Muscle layer of duodenum (tissue), 2 donors: ENCODE data around the gene CUL7.
"Not testable (repeated sequence)": the region's sequence is repeated elsewhere in the genome, so short reads cannot be mapped to it uniquely, and the experiment has no call there.

Experiments used
- H3K27ac ChIP-seq: one replicate; pipeline ENCODE4 v1.7.0; 2013; ENCODE audit warnings: mild to moderate bottlenecking, low read length
- H3K27me3 ChIP-seq: one replicate; pipeline ENCODE4 v1.7.0; 2013; ENCODE audit warnings: low read depth, mild to moderate bottlenecking, control low read depth, low read length
- H3K36me3 ChIP-seq, 2 donors: one replicate each; pipeline ENCODE4 v1.7.0; 2013; ENCODE audit warnings: low read length in 2 of 2, control low read depth in 1 of 2, mild to moderate bottlenecking in 1 of 2; ENCODE audit not compliant: insufficient read depth in 2 of 2, control insufficient read depth in 1 of 2
- H3K4me1 ChIP-seq, 2 donors: one replicate each; pipeline ENCODE4 v1.7.0; 2013; ENCODE audit warnings: low read length in 2 of 2, mild to moderate bottlenecking in 2 of 2, control low read depth in 1 of 2, moderate library complexity in 1 of 2; ENCODE audit not compliant: insufficient read depth in 2 of 2, control insufficient read depth in 1 of 2
- H3K4me3 ChIP-seq, 2 donors: one replicate each; pipeline ENCODE4 v1.7.0; 2013; ENCODE audit warnings: low read length in 2 of 2, low read depth in 1 of 2, mild to moderate bottlenecking in 1 of 2
- H3K9me3 ChIP-seq, 2 donors: one replicate each; pipeline ENCODE4 v1.7.0; 2013; ENCODE audit warnings: low read length in 2 of 2, control low read depth in 1 of 2, mild to moderate bottlenecking in 1 of 2; ENCODE audit not compliant: control insufficient read depth in 1 of 2
- donor health status: healthy.

Gene CUL7

DNA sequence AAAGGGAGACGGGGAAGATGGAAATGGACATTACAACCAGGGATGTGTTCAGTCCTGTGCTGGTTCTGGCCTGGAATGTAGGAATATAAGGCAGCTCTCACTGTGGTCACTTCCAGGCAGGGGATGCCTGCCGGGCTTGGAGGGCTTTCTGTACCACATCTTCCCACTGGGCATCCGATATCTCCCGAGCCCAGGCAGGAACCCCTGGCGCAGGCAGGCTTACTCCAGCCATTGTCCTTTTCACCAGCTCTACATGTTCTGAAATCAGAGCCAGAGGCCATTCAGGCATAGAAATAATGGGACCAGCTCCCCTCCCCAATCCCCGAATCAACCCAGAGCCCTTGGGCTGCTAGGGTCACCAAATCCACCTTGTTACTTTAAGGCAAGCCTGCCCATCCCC, 41.3 kb downstream of the CUL7 start:
- peak overlapping the region in 1 of 2 donors; percentile 74 for H3K4me3 ChIP-seq
- peaks cover 18 to 41% of the 10 kb centered on the region in 2 donors for H3K4me1 ChIP-seq
- H3K27me3 ChIP-seq = no peaks in the 10 kb centered on the region
- H3K9me3 ChIP-seq = no peaks in the 10 kb centered on the region
- H3K36me3 ChIP-seq = peaks cover 43 to 50% of the 10 kb centered on the region in 2 donors
- no peak overlapping the region for H3K27ac ChIP-seq

DNA sequence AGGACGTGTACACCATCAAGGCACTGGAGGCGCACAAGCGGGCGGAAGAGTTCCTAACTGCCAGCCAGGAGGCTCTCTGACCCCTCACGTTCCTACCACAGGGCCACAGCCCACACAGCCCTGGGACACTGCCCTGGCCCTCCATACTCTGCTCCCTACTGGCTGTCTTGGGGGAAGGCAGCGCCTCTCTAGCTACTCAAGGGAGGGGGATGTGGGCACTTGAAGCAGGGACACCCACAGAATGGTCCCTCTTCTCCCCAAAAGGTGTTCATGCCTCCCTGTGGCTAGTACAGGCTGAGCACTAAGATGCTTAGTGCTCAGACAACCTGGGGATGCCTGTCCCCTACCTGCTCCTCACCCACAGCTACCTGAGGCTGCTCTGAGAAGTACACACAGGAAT, 42.4 kb downstream of the CUL7 start:
- H3K27me3 ChIP-seq = no peaks in the 10 kb centered on the region
- no peaks in the 10 kb centered on the region for H3K9me3 ChIP-seq
- no peak overlapping the region for H3K4me3 ChIP-seq
- peaks cover 13 to 29% of the 10 kb centered on the region in 2 donors for H3K4me1 ChIP-seq
- H3K36me3 ChIP-seq = peaks cover 48 to 58% of the 10 kb centered on the region in 2 donors
- H3K27ac ChIP-seq = no peak overlapping the region

DNA sequence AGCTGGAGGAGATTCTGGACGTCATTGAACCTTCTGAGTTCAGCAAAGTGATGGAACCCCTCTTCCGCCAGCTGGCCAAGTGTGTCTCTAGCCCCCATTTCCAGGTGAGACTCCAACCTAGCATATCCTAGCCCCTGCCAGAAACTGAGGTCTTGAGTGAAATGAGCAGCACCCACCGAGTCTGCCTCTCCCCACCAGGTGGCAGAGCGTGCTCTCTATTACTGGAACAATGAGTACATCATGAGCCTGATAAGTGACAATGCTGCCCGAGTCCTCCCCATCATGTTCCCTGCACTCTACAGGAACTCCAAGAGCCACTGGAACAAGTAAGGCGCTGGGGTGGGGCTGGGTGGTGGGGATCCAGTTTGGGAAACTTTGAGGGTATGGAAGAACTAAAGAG, 44.5 kb downstream of the CUL7 start:
- no peak overlapping the region for H3K4me3 ChIP-seq
- no peak overlapping the region for H3K27ac ChIP-seq
- H3K27me3 ChIP-seq = no peaks in the 10 kb centered on the region
- peaks cover 7 to 11% of the 10 kb centered on the region in 2 donors for H3K4me1 ChIP-seq
- no peaks in the 10 kb centered on the region for H3K9me3 ChIP-seq
- peaks cover 51 to 63% of the 10 kb centered on the region in 2 donors for H3K36me3 ChIP-seq

DNA sequence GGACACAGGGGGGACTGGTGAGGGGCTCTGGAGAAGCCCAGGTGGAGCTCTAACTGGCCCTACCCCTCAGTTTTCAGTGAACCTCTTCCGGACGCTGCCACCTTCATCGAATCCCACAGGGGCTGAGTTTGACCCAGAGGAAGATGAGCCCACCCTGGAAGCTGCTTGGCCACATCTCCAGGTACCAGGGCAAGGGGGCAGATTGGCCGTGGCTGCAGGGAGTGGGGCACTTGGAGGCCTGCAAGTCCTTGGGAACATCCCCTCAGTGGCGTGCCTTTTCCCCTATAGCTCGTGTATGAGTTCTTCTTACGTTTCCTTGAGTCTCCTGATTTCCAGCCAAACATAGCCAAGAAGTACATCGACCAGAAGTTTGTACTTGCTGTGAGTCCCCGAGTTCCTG, 46.5 kb downstream of the CUL7 start:
- Histone ChIP-seq H3K27ac (no peak overlapping the region), H3K27me3 (no peaks in the 10 kb centered on the region), H3K4me3 (no peak overlapping the region), H3K9me3 (no peaks in the 10 kb centered on the region), H3K36me3 (peaks cover 51 to 60% of the 10 kb centered on the region in 2 donors), H3K4me1 (no peaks in the 10 kb centered on the region)

DNA sequence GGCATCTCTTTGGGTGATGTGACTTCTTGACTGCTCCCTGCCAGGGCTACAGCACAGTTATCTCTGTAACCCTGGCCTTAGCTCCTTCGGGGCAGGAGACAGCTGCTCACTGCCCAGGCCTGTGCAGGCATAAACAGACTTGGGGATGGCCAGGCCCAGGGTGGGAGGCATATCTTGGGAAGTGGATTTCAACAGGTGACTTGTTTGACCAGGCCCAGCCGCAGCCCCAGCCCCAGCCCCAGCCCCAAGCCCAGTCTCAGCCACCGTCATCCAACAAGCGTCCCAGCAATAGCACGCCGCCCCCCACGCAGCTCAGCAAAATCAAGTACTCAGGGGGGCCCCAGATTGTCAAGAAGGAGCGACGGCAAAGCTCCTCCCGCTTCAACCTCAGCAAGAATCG, 47.4 kb downstream of the CUL7 start:
- Histone ChIP-seq H3K4me3 (no peak overlapping the region), H3K4me1 (no peaks in the 10 kb centered on the region), H3K36me3 (peaks cover 43 to 51% of the 10 kb centered on the region in 2 donors), H3K27ac (no peak overlapping the region), H3K27me3 (no peaks in the 10 kb centered on the region), H3K9me3 (no peaks in the 10 kb centered on the region)

DNA sequence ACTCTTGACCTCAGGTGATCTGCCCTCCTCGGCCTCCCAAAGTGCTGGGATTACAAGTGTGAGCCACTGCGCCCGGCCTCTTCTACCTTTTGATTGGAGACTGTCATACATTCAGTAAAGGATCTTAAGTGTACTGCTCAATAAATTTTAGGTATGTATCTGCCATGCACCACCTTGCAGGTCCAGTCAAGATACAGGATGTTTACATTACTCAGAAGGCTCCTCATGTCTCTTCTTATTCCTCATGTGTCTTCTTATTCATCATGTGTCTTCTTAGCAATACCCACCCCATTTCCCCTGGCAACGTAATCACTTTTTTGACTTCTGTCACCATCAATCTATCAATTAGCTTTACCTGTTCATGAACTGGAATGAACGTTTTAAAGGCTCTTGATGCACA, 47.8 kb downstream of the CUL7 start:
- Histone ChIP-seq H3K27me3 (no peaks in the 10 kb centered on the region), H3K4me3 (no peak overlapping the region), H3K9me3 (no peaks in the 10 kb centered on the region), H3K36me3 (peaks cover 39 to 47% of the 10 kb centered on the region in 2 donors), H3K27ac (no peak overlapping the region), H3K4me1 (no peaks in the 10 kb centered on the region)

DNA sequence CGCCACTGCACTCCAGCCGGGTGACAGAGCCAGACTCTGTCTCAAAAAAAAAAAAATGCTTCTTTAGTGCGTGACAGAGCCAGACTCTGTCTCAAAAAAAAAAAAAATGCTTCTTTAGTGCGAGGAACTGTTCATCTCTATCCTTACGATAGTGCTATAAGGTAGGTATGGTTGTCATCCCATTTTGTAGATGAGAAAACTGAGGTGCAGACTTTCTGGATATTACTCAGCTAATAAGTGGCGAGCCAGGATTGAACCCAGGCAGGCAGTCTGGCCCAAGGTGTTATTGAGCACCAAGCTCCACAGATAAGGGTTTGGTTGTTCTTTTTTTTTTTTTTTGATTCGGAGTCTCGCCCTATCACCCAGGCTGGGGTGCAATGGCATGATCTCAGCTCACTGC, 51.8 kb downstream of the CUL7 start:
- H3K4me3 ChIP-seq = no peak overlapping the region
- peaks cover 8% of the 10 kb centered on the region in 2 donors for H3K36me3 ChIP-seq
- H3K9me3 ChIP-seq = no peaks in the 10 kb centered on the region
- H3K27me3 ChIP-seq = no peaks in the 10 kb centered on the region
- no peak overlapping the region for H3K27ac ChIP-seq
- H3K4me1 ChIP-seq = no peaks in the 10 kb centered on the region

DNA sequence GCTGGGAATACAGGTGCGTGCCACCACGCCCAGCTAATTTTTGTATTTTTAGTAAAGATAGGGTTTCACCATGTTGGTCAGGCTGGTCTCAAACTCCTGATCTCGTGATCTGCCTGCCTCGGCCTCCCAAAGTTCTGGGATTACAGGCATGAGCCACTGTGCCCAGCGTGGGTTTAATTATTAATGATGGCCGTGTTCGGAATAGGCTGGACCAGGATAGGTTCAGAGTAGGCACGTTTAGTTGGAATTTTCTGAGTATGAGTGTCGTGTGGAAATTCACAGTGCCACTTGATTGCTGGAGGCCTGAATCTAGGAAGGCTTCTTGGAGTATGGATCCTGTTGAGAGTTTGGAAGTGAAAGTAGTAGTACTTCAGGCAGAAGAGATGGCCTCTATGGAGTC, 55.4 kb downstream of the CUL7 start:
- H3K27ac ChIP-seq, H3K4me3 ChIP-seq, H3K27me3 ChIP-seq, H3K9me3 ChIP-seq, H3K36me3 ChIP-seq, H3K4me1 ChIP-seq: not testable (repeated sequence)

DNA sequence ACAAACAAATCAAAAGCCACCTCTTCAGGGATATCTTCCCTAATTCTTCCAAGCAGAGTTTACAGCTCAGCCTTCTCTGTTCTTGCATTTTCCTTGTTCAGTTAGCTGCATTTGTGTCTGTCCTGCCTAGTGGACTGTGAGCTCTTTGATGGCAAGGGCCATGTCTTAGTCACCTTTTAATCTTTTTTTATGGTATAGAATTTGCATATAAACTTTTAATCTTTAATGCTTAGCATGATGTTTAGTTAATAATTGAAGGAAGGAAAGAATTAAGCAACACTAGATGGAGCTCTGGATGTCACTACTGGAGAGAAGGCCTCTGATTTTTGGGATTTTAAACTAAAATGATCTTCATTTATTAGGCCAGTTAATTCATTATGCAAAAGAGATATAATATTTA, 57.1 kb downstream of the CUL7 start:
- H3K9me3 ChIP-seq = no peaks in the 10 kb centered on the region
- H3K4me1 ChIP-seq = no peaks in the 10 kb centered on the region
- H3K36me3 ChIP-seq = peaks cover 0 to 5% of the 10 kb centered on the region in 2 donors
- H3K27me3 ChIP-seq = no peaks in the 10 kb centered on the region
- no peak overlapping the region for H3K27ac ChIP-seq
- H3K4me3 ChIP-seq = no peak overlapping the region

DNA sequence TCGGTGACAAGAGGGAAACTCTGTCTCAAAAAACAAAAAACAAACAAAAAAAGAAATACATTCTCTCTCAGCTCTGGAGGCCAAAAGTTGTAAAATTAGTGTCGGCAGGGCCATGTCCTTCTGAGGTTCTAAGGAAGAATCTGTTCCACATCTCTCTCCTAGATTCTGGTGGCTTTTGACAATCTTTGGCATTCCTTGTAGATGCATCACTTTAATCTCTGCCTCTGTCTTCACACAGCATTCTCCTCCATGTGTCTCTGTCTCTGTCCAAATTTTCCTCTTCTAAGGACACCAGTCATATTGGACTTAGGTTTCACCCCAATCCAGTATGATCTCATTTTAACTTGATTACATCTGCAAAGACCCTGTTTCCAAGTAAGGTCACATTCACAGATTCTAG, 60.2 kb downstream of the CUL7 start:
- Histone ChIP-seq H3K27me3 (no peaks in the 10 kb centered on the region), H3K4me1 (peaks cover 2 to 6% of the 10 kb centered on the region in 2 donors), H3K4me3 (no peak overlapping the region), H3K27ac (no peak overlapping the region), H3K36me3 (peaks cover 16 to 19% of the 10 kb centered on the region in 2 donors), H3K9me3 (no peaks in the 10 kb centered on the region)

DNA sequence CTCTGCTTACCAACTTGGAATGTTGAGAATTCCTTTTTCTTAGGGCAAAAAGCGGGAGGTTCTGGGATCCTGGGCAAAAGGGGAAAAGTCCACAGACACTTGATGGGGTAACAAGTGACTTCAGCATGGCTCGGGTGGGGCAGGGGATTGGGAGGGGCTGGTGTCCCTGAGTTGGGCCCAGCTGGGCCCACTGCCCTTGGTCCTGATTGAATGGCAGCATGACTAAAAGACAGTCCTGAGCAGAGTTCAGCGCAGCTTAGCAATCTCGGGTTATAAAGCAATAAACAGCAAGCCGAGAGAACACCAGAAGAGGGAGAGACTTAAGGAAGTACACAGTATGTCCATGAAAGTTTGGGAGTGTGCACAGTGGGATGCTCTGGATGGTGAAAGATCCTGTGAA, 63.7 kb downstream of the CUL7 start:
- Histone ChIP-seq H3K27ac (no peak overlapping the region), H3K9me3 (no peaks in the 10 kb centered on the region), H3K4me1 (peaks cover 24 to 34% of the 10 kb centered on the region in 2 donors)

DNA sequence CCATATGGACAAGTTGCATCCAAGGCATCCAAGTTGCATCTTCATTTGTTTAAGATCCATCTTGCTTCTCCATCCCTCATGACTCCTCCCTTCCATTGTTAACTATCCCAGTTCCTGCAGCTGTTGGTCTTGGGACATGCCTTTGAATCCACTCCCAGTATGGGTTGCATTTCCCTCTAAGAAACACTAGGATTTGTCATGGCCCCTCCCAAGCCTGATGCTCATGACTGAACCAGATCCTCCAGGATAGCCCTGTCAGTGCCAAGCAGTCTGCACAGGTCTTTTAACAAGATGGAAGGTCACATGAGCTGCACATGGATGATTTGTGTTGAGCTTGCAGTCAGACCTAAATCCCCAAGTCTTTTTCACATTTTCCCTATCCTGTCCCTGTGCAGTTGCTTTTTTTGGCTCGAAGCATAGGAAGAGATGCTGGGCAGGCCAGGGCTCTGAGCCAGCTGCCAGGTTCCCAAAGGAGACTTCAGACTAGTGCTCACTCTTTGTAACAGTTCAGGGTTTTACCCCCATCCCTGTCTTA, 65.1 kb downstream of the CUL7 start:
- Histone ChIP-seq H3K4me1 (peaks cover 24 to 39% of the 10 kb centered on the region in 2 donors), H3K9me3 (no peaks in the 10 kb centered on the region), H3K27me3 (no peaks in the 10 kb centered on the region), H3K36me3 (peaks cover 17% of the 10 kb centered on the region in 2 donors), H3K4me3 (no peak overlapping the region), H3K27ac (no peak overlapping the region)

More for the DNA sequence above, 63.7 kb downstream of the CUL7 start:
- Histone ChIP-seq H3K36me3 (peaks cover 17 to 19% of the 10 kb centered on the region in 2 donors), H3K4me3 (no peak overlapping the region), H3K27me3 (no peaks in the 10 kb centered on the region)
